ENCODE results near the gene HIP1R.
"Not testable (repeated sequence)": the region's sequence is repeated elsewhere in the genome, so short reads cannot be mapped to it uniquely, and the experiment has no call there.

GRCh38 chr12:122905258-122905657, 70.0 kb downstream of the HIP1R start:
- TF ChIP-seq POLR2AphosphoS5 (IDR thresholded peaks at IDR 0.05; ENCODE audit: low read depth, low read length); YY1 (IDR thresholded peaks at IDR 0.05; ENCODE audit: low read depth); TAF1 (IDR thresholded peaks at IDR 0.05; ENCODE audit: borderline replicate concordance, low read depth, low read length); JUND (IDR thresholded peaks at IDR 0.05); ELF1 (IDR thresholded peaks at IDR 0.05); RCOR1 (IDR thresholded peaks at IDR 0.05; ENCODE audit: low read length); REST (IDR thresholded peaks at IDR 0.05; ENCODE audit: low read depth, low read length); EP300 (IDR thresholded peaks at IDR 0.05; ENCODE audit: borderline replicate concordance in 1 of 2, low read depth in 1 of 2, low read length in 1 of 2); MAX (IDR thresholded peaks at IDR 0.05; ENCODE audit: low read depth): not testable (repeated sequence)
- TF ChIP-seq, protein P1, sequence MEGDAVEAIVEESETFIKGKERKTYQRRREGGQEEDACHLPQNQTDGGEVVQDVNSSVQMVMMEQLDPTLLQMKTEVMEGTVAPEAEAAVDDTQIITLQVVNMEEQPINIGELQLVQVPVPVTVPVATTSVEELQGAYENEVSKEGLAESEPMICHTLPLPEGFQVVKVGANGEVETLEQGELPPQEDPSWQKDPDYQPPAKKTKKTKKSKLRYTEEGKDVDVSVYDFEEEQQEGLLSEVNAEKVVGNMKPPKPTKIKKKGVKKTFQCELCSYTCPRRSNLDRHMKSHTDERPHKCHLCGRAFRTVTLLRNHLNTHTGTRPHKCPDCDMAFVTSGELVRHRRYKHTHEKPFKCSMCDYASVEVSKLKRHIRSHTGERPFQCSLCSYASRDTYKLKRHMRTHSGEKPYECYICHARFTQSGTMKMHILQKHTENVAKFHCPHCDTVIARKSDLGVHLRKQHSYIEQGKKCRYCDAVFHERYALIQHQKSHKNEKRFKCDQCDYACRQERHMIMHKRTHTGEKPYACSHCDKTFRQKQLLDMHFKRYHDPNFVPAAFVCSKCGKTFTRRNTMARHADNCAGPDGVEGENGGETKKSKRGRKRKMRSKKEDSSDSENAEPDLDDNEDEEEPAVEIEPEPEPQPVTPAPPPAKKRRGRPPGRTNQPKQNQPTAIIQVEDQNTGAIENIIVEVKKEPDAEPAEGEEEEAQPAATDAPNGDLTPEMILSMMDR (IDR thresholded peaks at IDR 0.05), result not testable (repeated sequence)
- TF ChIP-seq, protein P2, sequence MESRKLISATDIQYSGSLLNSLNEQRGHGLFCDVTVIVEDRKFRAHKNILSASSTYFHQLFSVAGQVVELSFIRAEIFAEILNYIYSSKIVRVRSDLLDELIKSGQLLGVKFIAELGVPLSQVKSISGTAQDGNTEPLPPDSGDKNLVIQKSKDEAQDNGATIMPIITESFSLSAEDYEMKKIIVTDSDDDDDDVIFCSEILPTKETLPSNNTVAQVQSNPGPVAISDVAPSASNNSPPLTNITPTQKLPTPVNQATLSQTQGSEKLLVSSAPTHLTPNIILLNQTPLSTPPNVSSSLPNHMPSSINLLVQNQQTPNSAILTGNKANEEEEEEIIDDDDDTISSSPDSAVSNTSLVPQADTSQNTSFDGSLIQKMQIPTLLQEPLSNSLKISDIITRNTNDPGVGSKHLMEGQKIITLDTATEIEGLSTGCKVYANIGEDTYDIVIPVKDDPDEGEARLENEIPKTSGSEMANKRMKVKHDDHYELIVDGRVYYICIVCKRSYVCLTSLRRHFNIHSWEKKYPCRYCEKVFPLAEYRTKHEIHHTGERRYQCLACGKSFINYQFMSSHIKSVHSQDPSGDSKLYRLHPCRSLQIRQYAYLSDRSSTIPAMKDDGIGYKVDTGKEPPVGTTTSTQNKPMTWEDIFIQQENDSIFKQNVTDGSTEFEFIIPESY (IDR thresholded peaks at IDR 0.05; ENCODE audit: borderline replicate concordance, low read depth), result not testable (repeated sequence)
- TF ChIP-seq, protein P3, sequence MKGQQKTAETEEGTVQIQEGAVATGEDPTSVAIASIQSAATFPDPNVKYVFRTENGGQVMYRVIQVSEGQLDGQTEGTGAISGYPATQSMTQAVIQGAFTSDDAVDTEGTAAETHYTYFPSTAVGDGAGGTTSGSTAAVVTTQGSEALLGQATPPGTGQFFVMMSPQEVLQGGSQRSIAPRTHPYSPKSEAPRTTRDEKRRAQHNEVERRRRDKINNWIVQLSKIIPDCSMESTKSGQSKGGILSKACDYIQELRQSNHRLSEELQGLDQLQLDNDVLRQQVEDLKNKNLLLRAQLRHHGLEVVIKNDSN (IDR thresholded peaks at IDR 0.05; ENCODE audit: borderline replicate concordance, low read depth), result not testable (repeated sequence)
